AG04449 (cell line): ENCODE measurements around the gene UST.
A peak's percentile ranks its signal among the peaks of the same experiment; 100 is the strongest.

Experiments used
- CTCF ChIA-PET: fragments of 350-600 bp; formaldehyde crosslinking; extraction: SDS; loops from one replicate; lab custom pipeline; 2021; ENCODE audit warnings: antibody characterized with exemption; lab: Yijun Ruan, JAX
- POLR2A ChIA-PET: fragments of 400-600, 350-600 bp; formaldehyde crosslinking; extraction: SDS; loops from one replicate; lab custom pipeline; 2020; ENCODE audit warnings: antibody characterized with exemption, inconsistent platforms; lab: Yijun Ruan, JAX
- DNase-seq: peaks from one replicate; pipeline ENCODE4 v3.0.0-alpha.2; 2010; ENCODE audit warnings: low read depth, low spot score
- H3K4me3 ChIP-seq: 2 replicates; pipeline ENCODE4 v1.5.1; 2011; ENCODE audit warnings: low read depth, mild to moderate bottlenecking, control low read depth, low read length
- TF ChIP-seq, protein P1 (sequence below): IDR thresholded peaks from one replicate; pipeline ENCODE4 v1.5.1; 2011; ENCODE audit warnings: mild to moderate bottlenecking, moderate library complexity, low read length, control low read depth, inconsistent platforms; ENCODE audit not compliant: insufficient read depth; ENCODE audit errors: missing control alignments

The UST gene

DNA sequence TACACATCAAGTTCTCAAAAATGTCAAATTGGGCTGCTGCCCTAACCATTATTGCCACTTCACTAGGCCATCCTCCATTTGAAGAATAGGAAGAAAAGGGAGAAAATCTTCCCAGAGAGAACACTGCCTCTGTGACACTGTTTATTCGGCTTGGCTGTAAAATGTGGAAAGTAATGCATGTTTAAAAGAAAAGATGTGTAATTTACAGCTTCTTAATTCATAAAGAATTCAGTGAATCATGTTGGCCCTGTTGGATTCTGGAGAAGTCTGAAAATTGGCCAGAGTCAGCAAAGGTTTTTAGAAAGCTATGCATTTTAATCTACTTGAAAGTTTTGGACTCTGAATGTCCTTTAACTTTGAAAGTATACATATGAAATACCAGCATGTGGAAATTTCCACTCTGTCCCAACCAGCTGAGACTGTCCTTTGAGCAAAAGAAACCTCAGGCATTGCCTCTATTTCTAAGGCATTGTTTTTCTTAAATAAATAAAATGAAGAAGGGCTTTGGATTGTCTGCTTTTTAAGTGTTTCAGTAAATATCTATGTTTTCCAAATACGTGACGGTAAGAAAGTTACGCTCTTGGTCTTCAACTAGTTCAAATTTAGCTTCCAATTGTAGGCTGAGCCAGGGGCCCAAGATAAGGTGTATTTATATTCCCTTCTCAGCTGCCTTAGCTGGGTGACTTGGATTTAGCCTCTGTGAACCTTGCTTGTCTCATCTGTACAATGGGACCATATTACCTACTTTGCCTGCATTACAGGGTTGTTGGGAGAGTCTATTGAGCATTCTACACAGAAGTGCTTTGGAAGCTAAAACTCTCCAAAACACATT, 222.2 kb downstream of the UST start:
- TF ChIP-seq, protein P1, sequence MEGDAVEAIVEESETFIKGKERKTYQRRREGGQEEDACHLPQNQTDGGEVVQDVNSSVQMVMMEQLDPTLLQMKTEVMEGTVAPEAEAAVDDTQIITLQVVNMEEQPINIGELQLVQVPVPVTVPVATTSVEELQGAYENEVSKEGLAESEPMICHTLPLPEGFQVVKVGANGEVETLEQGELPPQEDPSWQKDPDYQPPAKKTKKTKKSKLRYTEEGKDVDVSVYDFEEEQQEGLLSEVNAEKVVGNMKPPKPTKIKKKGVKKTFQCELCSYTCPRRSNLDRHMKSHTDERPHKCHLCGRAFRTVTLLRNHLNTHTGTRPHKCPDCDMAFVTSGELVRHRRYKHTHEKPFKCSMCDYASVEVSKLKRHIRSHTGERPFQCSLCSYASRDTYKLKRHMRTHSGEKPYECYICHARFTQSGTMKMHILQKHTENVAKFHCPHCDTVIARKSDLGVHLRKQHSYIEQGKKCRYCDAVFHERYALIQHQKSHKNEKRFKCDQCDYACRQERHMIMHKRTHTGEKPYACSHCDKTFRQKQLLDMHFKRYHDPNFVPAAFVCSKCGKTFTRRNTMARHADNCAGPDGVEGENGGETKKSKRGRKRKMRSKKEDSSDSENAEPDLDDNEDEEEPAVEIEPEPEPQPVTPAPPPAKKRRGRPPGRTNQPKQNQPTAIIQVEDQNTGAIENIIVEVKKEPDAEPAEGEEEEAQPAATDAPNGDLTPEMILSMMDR: no peak
- DNase-seq: peak; percentile 51
- H3K4me3 ChIP-seq: no peak overlapping the region
- ChIA-PET POLR2A (interaction anchor here (1.0 to 1.1 kb wide), 2 partner anchors 11 to 249 kb away, joined by 3 read pairs; no protein-coding TSS in a partner anchor), CTCF (interaction anchor here (0.8 to 3.9 kb wide), 15 partner anchors 11 to 463 kb away, joined by 3 to 17 read pairs (median 4); no protein-coding TSS in a partner anchor)

DNA sequence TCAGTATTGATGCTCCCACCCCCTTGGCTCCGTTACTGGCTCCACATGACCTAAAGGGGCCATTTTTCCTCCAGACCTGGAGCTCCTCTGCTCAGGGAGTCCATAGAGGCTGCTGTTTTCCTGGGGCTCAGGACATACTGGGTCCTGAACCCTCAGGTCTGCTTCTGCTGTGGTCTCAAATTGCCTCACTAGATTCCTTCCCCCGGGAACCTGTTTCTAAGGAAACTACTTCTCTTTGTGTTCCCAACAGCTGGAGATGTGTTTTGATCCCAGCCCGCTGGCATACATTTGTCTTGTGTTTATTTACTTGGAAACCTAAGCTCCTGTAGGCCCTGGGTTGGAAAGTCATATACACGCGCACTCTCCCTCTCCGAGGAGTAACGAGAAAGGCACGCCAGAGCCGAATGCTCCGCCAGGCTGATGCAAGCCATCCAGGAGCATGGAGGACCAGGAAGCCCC, 222.8 kb downstream of the UST start:
- TF ChIP-seq, protein P1: no peak
- DNase-seq: no peak
- ChIA-PET POLR2A (no interaction called here), CTCF (interaction anchor here (0.9 to 3.9 kb wide), 11 partner anchors 11 to 462 kb away, joined by 3 to 17 read pairs (median 6); no protein-coding TSS in a partner anchor)
- no peak overlapping the region for H3K4me3 ChIP-seq

DNA sequence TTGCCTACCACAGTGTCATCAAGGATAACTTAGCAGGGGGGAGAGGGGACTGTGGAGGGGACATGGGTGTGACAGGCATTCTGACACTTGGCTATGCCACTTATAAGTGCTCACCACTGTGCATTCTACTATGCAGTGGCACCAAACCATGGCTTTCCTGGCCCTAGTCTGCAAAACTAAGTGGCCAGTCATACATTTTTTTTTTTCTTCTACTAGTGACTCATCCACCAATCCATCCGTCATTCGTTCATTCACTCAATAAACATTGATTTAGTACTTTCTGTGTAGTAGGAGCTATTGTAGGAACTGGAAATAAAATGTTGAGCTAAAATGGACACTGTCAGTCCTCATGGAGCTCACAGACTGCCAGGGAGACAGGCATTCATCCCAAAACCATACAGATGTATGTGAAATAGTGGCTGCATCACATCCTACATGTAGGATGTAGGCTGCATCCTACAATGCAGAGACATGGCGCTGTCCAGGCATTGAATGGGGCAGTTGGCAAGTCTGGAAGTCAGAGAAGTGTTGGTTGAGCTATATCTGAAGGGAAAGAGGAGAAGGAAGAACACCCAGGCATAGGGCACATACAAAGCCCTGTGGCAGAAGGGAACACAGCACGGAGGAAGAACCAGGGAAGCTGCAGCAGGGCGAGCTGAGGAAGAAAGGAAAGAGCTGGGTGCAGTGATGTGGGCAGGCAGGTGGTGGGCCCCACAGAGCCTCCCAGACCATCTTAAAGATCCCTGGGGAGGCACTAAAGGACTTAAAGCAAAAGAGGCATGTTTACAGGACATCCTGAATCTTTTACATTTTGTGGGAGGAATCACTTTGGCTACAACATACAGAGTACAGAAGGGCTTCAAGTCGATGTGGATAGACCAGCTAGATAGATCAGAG, 224.4 kb downstream of the UST start:
- POLR2A ChIA-PET: no interaction called here

GRCh38 chr6:148972481-148972880, 225.7 kb downstream of the UST start:
- ChIA-PET CTCF (interaction anchor here (1.4 to 5.2 kb wide), 10 partner anchors 10 to 412 kb away, joined by 3 to 44 read pairs (median 8); no protein-coding TSS in a partner anchor), POLR2A (no interaction called here)
- TF ChIP-seq, protein P1: no peak
- no peak for DNase-seq
- H3K4me3 ChIP-seq: no peak overlapping the region

More for the DNA sequence above, 224.4 kb downstream of the UST start:
- H3K4me3 ChIP-seq: no peak overlapping the region
- TF ChIP-seq, protein P1: no peak
- DNase-seq: no peak
- CTCF ChIA-PET: interaction anchor here (0.7 to 5.2 kb wide), 8 partner anchors 21 to 546 kb away, joined by 3 to 44 read pairs (median 5); no protein-coding TSS in a partner anchor

GRCh38 chr6:148973538-148974208, 226.8 kb downstream of the UST start:
- CTCF ChIA-PET: interaction anchor here (0.7 to 5.2 kb wide), 30 partner anchors 9 to 458 kb away, joined by 3 to 44 read pairs (median 4); no protein-coding TSS in a partner anchor
- TF ChIP-seq, protein P1: peak; percentile 65
- H3K4me3 ChIP-seq: no peak overlapping the region
- no peak for DNase-seq
- POLR2A ChIA-PET: interaction anchor here (0.7 kb wide), 1 partner anchor 25 kb away, joined by 3 read pairs; no protein-coding TSS in a partner anchor
